ENCODE measurements around the gene MLKL.

Gene MLKL

GRCh38 chr16:74700438-74701225, at the start of gene MLKL:
TSS of gene MLKL (minus strand) at chr16:74700862. CDS start at chr16:74695757, 5,105 bp downstream.
- peak; percentile 47 for DNase-seq (ENCODE audit: low spot score)

- no peak for DNase-seq (ENCODE audit: low spot score)
Measured at GRCh38 chr16:74749291-74750055, 48.8 kb upstream of the MLKL start.

DNA sequence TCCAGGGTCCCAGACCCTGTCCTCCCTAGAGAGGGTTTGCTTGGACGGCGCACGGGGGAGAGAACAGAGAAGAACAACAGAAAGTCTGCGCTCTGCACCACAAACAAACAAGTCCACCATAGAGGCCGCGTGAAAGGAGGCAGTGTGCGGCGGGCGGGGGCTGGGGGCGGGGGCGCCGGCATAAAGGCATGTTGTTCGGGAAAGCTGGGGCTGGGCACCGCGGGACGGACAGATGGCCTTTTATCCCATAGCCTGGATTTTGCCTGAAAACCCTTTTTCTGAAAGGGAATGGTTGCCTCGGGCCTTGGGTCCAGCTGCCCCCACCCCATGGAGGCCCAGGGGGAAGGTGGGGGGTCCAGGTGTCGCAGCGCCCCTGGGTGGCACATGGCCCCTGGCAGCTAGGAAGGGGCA, 48.0 kb upstream of the MLKL start:
- DNase-seq (ENCODE audit: low spot score) = no peak

DNA sequence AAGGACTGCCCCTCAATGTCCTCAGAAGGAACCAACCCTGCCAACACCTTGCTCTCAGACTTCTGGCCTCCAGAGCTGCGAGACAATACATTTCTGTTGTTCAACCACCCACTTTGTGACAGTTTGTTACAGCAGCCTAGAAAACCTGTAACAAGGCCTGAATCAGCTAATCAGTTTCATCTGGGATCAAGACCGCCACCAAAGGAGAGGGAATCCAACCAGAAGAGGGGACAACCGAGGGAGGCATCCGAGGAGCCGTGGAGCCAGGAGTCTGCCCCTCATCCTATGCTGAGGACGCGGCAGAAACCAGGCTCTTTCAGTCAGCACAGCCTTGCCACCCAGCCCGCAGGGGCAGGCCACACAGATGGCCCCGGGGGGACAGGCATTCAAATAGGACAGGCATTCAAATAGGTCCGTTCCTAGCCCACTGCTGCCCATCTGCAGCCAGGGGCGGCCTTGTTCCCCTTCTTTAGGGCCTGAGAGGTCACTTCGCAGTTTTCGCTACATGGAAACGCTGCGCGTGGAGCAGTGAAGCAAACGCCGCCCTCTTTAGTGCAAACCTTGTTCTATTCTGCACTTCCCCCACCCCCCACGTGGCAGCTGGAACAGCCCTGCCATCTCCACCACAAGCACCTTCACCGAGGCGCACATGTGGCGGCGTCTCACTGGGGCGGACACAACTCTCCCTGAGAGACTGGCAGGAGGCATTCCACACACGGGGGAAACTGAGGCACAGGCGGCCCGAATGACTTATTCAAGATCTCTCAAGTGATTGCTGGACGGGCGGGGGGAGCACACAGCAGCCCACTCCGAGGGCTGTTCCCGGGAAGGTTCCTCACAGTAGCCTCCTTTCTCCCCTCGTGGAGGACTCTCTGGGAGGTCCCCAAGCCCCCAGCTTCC, 47.3 kb upstream of the MLKL start:
- no peak for DNase-seq (ENCODE audit: low spot score)

DNA sequence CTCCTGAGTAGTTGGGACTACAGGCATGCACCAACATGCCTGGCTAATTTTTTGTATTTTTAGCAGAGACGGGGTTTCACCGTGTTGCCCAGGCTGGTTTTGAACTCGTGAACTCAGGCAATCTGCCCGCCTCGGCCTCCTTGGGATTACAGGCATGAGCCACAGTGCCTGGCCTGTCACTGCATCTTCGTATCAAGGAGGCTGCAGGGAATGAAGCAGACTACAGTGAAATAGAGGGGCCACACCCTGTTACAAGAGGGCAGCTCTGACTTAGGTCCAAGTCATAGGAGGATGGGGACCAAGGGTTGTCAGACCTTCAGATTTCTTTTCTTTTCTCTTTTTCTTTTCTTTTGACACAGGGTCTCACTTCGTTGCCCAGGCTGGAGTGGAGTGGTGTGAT, 45.3 kb upstream of the MLKL start:
- DNase-seq (ENCODE audit: low spot score) = no peak

GRCh38 chr16:74745109-74745615, 44.5 kb upstream of the MLKL start:
- no peak for DNase-seq (ENCODE audit: low spot score)

DNA sequence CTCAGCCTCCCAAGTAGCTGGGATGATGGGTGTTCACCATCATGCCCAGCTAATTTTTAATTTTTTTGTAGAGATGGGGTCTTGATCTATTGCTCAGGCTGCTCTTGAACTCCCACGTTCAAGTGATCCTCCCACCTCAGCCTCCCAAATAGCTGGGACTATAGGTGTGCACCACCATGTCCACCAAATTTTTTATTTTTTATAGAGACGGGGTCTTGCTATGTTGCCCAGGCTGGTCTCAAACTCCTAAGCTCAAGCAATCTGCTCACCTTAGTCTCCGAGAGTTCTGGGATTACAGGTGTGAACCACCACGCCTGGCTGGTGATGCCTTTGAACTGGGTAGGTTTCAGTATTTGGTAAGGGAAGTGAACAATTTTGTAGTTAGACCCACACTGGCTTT, 43.9 kb upstream of the MLKL start:
- no peak for DNase-seq (ENCODE audit: low spot score)

- no peak for DNase-seq (ENCODE audit: low spot score)
Measured at GRCh38 chr16:74743668-74744299, 43.1 kb upstream of the MLKL start.

DNA sequence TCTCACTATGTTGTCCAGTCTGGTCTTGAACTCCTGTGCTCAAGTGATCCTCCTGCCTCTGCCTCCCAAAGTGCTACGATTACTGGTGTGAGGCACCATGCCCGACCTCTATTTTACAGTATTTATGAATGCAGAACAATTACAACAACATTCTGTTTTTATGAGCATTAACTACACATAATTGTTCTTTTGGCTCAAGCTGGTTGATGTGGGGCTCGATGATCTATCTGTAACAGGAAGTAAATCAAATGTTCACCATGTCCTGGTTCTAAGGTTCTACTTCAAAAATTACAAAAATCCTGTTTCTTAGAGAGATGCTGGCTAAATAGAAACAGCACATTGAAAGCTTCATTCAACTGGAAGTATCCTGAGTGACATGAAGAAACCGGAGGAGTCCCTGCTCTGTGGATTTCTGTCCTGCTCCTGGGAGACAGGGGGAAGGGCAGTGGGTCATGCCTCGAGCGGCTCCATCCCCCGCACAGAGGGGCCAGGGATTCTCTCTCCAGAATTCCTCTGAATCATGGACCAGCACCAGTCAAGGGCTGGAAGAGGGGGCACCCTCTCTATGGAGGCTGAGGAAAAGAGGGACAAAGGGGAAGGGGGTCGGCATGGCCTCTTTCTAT, 42.5 kb upstream of the MLKL start:
- no peak for DNase-seq (ENCODE audit: low spot score)

DNA sequence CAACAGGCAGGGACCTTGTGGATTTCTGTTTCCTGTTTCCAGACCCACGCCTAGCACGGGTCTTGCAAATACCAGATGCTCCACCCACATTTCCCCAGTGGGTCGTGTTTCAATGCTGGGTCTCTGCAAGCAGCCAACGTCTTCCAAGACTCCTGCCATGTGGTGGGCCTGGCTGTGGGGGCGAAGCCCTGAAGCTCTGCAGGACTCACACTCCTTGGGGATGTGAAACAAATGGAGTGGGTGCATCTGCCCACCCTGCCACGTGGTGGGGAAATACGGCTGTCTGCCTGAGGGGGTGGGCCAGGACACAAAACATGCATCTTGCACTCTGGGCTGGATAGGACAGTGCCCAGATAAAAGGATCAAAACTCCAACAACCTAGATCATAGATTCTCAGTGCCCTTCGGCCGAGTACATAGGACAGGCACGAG, 41.4 kb upstream of the MLKL start:
- DNase-seq (ENCODE audit: low spot score) = no peak

DNA sequence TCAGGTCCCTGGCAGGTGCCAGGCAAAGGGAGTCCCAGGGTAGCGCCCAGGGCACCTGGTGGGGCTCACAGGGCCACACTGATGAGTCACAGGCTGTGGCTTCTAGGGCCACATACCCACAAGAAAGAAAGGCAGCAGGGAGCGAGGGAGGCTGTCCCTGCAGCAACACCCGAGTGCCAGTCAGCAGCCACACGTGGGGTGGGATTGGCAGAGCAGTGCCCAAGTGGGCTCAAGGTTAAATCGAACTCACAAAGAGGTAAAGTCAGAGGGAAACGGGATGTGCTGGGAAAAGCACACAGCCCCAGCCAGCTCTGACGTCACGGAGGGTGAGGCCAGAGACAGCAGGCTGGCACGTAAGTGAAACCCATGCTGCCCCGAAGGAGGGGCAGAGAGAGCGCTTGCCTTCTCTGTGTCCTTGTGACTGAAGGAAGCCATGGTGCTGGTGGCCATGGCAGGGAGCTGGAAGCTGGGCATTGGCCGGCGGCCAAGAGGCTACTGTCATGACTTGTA, 40.2 kb upstream of the MLKL start:
- no peak for DNase-seq (ENCODE audit: low spot score)

- DNase-seq (ENCODE audit: low spot score) = no peak
Measured at GRCh38 chr16:74739275-74739674, 38.6 kb upstream of the MLKL start.

DNA sequence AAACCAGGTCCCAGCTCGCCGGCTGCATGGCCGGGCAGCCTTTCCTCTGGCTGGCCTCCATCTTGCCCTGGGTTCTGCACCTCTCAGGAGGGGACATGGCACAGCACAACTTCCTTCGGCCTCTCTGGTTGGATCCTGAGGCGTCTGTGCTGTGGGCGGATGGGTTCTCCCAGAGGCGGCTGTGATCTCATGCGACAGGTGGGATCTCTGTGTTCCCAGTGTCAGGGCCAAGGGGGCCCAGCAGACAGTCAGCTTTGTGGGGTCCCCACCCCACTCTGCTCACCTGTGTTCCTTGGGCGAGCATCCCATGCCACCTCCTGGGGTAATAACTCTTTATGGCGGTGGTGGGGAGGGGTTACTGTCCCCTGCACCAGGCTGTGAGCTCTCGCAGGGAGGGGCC, 38.2 kb upstream of the MLKL start:
- no peak for DNase-seq (ENCODE audit: low spot score)

- no peak for DNase-seq (ENCODE audit: low spot score)
Measured at GRCh38 chr16:74738113-74738541, 37.5 kb upstream of the MLKL start.

- DNase-seq (ENCODE audit: low spot score) = no peak
Measured at GRCh38 chr16:74737521-74737920, 36.9 kb upstream of the MLKL start.

- DNase-seq (ENCODE audit: low spot score) = no peak
Measured at GRCh38 chr16:74736531-74737157, 36.0 kb upstream of the MLKL start.

GRCh38 chr16:74735554-74735953, 34.9 kb upstream of the MLKL start:
- no peak for DNase-seq (ENCODE audit: low spot score)

- no peak for DNase-seq (ENCODE audit: low spot score)
Measured at GRCh38 chr16:74735162-74735452, 34.4 kb upstream of the MLKL start.

DNA sequence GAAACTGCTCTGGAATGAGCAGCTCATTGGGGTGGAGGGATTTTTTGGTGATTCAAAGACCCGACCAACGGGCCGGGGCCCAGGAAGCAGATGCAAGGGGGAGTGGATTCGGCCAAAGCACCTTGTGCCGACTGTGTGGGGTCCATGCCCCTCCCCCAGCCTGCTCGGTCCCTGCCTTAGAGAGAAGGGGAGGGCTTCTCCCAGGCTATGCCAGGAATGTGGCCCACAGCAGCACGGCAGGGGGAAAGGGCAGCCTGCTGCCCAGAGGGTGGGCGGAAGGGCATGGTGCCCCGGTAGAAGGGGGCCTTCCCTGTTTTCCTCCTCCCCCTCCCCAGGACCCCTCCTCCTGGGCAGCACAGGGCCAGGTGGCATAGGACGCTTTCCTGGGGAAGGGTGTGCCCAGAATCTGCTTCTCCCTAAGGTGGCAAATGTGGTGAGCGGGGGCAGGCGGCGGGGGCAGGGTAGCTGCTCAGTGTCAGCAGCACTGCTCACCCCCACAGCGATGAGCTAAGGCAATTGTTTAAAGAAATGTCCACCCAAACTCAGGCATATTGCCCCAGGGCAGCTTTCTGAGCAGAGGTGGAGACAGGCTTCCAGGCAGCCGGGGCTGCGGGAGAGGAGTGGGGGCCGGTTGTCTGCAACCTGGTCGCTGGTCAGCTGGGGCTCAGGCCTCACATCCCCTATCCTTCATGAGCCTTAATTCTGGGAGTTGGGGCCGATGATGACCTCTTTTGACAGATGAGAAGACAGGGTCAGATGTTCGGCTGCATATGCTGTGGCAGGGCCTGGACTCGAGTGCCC, 33.9 kb upstream of the MLKL start:
- no peak for DNase-seq (ENCODE audit: low spot score)

All from germinal center (tissue), 1 donor.